Suprapubic skin (tissue), 4 donors: Measurements from ENCODE around the gene SCUBE1.

Experiments
- EP300 ChIP-seq: sonication (generic); formaldehyde crosslinking; IDR thresholded peaks from one replicate; pipeline ENCODE4 v1.6.1; 2017; ENCODE audit warnings: antibody characterized with exemption
- POLR2A ChIP-seq, 2 donors: fragments of 450-650 bp; IDR thresholded peaks; one replicate each; pipeline ENCODE4 v1.6.1; 2017; ENCODE audit warnings: antibody characterized with exemption in 2 of 2, mild to moderate bottlenecking in 2 of 2, moderate library complexity in 2 of 2
- POLR2AphosphoS5 ChIP-seq, 3 donors: sonication (generic); formaldehyde crosslinking; IDR thresholded peaks; one replicate each; pipeline ENCODE4 v1.6.1; 2017; ENCODE audit warnings: antibody characterized with exemption in 3 of 3
- TF ChIP-seq, protein P1 (sequence below), 2 donors: fragments of 200-600 bp in 1 of 2; fragments of 450-650 bp in 1 of 2; sonication (generic) in 1 of 2; IDR thresholded peaks; one replicate each; pipeline ENCODE4 v1.5.1; 2016 to 2019; ENCODE audit warnings: antibody characterized with exemption in 2 of 2, mild to moderate bottlenecking in 1 of 2, moderate library complexity in 1 of 2

DNA sequence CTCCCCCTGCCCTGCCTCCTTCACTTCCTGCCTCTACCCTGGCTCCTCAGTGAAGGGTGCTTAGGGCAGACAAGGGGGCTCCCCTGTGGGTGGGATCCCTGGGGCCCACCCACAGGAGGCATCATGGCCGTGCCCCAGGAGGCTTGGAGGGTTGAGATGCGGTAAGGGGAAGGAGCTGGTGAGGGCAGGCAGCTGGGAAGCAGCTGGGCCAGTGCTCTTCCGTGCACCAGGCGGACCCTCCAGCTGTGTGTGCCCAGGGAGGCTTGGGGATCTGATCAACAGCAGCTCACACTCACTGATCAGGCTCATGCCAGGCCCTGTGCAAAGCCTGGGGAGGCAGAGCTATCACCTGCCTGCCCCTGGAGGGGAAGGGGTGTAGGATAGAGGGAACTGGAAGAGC, 97.0 kb downstream of the SCUBE1 start:
- TF ChIP-seq POLR2AphosphoS5 (IDR thresholded peaks at IDR 0.05) (no peak), POLR2A (IDR thresholded peaks at IDR 0.05) (no peak), EP300 (no peak)
- TF ChIP-seq, protein P1, sequence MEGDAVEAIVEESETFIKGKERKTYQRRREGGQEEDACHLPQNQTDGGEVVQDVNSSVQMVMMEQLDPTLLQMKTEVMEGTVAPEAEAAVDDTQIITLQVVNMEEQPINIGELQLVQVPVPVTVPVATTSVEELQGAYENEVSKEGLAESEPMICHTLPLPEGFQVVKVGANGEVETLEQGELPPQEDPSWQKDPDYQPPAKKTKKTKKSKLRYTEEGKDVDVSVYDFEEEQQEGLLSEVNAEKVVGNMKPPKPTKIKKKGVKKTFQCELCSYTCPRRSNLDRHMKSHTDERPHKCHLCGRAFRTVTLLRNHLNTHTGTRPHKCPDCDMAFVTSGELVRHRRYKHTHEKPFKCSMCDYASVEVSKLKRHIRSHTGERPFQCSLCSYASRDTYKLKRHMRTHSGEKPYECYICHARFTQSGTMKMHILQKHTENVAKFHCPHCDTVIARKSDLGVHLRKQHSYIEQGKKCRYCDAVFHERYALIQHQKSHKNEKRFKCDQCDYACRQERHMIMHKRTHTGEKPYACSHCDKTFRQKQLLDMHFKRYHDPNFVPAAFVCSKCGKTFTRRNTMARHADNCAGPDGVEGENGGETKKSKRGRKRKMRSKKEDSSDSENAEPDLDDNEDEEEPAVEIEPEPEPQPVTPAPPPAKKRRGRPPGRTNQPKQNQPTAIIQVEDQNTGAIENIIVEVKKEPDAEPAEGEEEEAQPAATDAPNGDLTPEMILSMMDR (IDR thresholded peaks at IDR 0.05): no peak
